Measurements from ENCODE around the gene PLSCR2.

DNA sequence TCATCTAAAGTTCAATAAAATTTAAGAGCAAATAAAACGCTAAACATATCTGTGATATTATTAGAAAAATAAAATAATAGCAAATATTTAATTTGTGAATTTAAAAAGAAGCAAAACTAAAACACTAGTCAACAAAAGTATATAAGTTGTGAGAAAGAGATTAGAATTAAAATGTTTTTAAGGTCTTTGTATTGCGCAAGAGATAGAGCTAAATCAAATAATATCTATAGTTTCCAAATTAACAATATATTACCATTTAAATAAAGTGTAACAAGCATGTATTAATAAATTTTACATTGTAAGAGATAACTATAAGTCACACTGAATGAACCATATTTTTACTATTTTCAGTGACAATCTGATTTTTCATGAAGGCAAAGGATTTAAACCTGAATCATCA is 74.2 kb downstream of the PLSCR2 start:
- no peak for TF ChIP-seq EZH2 (IDR thresholded peaks at IDR 0.05; ENCODE audit: low read length, unreplicated experiment)
- TF ChIP-seq, protein P1, sequence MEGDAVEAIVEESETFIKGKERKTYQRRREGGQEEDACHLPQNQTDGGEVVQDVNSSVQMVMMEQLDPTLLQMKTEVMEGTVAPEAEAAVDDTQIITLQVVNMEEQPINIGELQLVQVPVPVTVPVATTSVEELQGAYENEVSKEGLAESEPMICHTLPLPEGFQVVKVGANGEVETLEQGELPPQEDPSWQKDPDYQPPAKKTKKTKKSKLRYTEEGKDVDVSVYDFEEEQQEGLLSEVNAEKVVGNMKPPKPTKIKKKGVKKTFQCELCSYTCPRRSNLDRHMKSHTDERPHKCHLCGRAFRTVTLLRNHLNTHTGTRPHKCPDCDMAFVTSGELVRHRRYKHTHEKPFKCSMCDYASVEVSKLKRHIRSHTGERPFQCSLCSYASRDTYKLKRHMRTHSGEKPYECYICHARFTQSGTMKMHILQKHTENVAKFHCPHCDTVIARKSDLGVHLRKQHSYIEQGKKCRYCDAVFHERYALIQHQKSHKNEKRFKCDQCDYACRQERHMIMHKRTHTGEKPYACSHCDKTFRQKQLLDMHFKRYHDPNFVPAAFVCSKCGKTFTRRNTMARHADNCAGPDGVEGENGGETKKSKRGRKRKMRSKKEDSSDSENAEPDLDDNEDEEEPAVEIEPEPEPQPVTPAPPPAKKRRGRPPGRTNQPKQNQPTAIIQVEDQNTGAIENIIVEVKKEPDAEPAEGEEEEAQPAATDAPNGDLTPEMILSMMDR (conservative IDR thresholded peaks at IDR 0.05; ENCODE audit: low read depth, low read length): no peak
- no peak for TF ChIP-seq EZH2phosphoT487 (IDR thresholded peaks at IDR 0.05; ENCODE audit: borderline replicate concordance, low read length)

Data from PC-3 (cell line).